Esophagus squamous epithelium (tissue), 4 donors: ENCODE results near the gene HSPA2.
"Not testable (repeated sequence)": the region's sequence is repeated elsewhere in the genome, so short reads cannot be mapped to it uniquely, and the experiment has no call there.

Source experiments
- CTCF ChIP-seq, 6 experiments: fragments of 450-650 bp in 4 of 6; fragments of 200-600 bp in 2 of 6; sonication (generic) in 2 of 6; IDR thresholded peaks; one replicate each; pipeline ENCODE4 v1.5.1; 2016 to 2019; ENCODE audit warnings: antibody characterized with exemption in 6 of 6, mild to moderate bottlenecking in 4 of 6, moderate library complexity in 4 of 6
- POLR2A ChIP-seq, 4 donors: fragments of 450-650 bp; IDR thresholded peaks; one replicate each; pipeline ENCODE4 v1.6.1; 2017; ENCODE audit warnings: antibody characterized with exemption in 4 of 4, mild to moderate bottlenecking in 4 of 4, moderate library complexity in 3 of 4

DNA sequence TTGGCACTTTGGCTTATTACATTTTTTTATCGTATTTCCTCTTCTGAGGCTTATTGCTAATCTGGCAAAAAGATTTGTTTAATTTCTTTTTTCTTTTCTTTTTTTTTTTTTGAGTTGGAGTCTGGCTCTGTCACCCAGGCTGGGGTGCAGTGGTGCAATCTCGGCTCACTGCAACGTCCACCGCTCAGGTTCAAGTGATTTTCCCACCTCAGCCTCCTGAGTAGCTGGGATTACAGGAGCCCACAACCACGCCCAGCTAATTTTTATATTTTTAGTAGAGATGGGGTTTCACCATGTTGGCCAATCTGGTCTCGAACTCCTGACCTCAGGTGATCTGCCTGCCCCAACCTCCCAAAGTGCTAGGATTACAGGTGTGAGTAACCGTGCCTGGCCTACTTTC lies 29.1 kb downstream of the HSPA2 start:
- not testable (repeated sequence) for TF ChIP-seq CTCF, POLR2A (IDR thresholded peaks at IDR 0.05)
